Keratinocyte (primary cell): ENCODE measurements around the gene FAU. TPM values are rescaled to one million over a fixed set of nuclear protein-coding genes. Genes with fewer than 3 reads are reported as not detected.

Experiments used
- DNase-seq: peaks from one replicate; pipeline ENCODE4 v3.0.0-alpha.2; 2011; ENCODE audit warnings: low read depth, missing footprints, low spot score
- FAIRE-seq: peaks from 2 replicates; lab custom pipeline; 2011; peaks lifted over from hg19 to GRCh38; lab: Jason Lieb, UNC
- H2AFZ ChIP-seq: 2 replicates; pipeline ENCODE4 v1.6.0; 2012; ENCODE audit warnings: low read length, control low read depth, inconsistent platforms; ENCODE audit not compliant: control insufficient read depth
- H3K27ac ChIP-seq: 2 replicates; pipeline ENCODE4 v1.5.1; 2011; ENCODE audit warnings: low read length; ENCODE audit not compliant: control insufficient read depth, insufficient read depth
- H3K27me3 ChIP-seq: 3 replicates; pipeline ENCODE4 v1.6.0; 2011; ENCODE audit warnings: low read length; ENCODE audit not compliant: control insufficient read depth, insufficient read depth; ENCODE audit errors: extremely low read depth
- H3K36me3 ChIP-seq, 2 experiments: 2 replicates in 1 of 2; 3 replicates in 1 of 2; pipeline ENCODE4 v1.5.1; 2011; ENCODE audit warnings: low read length in 2 of 2, mild to moderate bottlenecking in 1 of 2; ENCODE audit not compliant: control insufficient read depth in 2 of 2, insufficient read depth in 2 of 2; ENCODE audit errors: extremely low read depth in 1 of 2
- H3K4me1 ChIP-seq: 3 replicates; pipeline ENCODE4 v1.5.1; 2011; ENCODE audit warnings: low read length; ENCODE audit not compliant: control insufficient read depth, insufficient read depth; ENCODE audit errors: extremely low read depth
- H3K4me2 ChIP-seq: 3 replicates; pipeline ENCODE4 v1.6.0; 2011; ENCODE audit warnings: low read depth, low read length; ENCODE audit not compliant: control insufficient read depth, insufficient read depth; ENCODE audit errors: extremely low read depth
- H3K4me3 ChIP-seq, 3 experiments: fragments of 200-600 bp in 1 of 3; sonication (generic) in 1 of 3; 2 replicates in 2 of 3; 3 replicates in 1 of 3; pipeline ENCODE4 v1.5.1; 2011 to 2016; ENCODE audit warnings: low read length in 3 of 3, mild to moderate bottlenecking in 3 of 3, control low read depth in 2 of 3, inconsistent platforms in 1 of 3, low read depth in 1 of 3, mixed read lengths in 1 of 3, mixed run types in 1 of 3, moderate library complexity in 1 of 3; ENCODE audit not compliant: control insufficient read depth in 2 of 3, insufficient read depth in 2 of 3; ENCODE audit errors: extremely low read depth in 1 of 3
- H3K79me2 ChIP-seq: 2 replicates; pipeline ENCODE4 v1.6.0; 2012; ENCODE audit warnings: low read length; ENCODE audit not compliant: control insufficient read depth, insufficient read depth
- H3K9ac ChIP-seq: 3 replicates; pipeline ENCODE4 v1.6.0; 2011; ENCODE audit warnings: low read length; ENCODE audit not compliant: control insufficient read depth, insufficient read depth; ENCODE audit errors: extremely low read depth
- H3K9me1 ChIP-seq: 3 replicates; pipeline ENCODE4 v1.6.0; 2011; ENCODE audit warnings: low read length; ENCODE audit not compliant: control insufficient read depth, insufficient read depth; ENCODE audit errors: extremely low read depth
- H3K9me3 ChIP-seq: 2 replicates; pipeline ENCODE4 v1.5.1; 2012; ENCODE audit warnings: low read depth, low read length; ENCODE audit not compliant: control insufficient read depth
- H4K20me1 ChIP-seq: 3 replicates; pipeline ENCODE4 v1.6.0; 2011; ENCODE audit warnings: low read length; ENCODE audit not compliant: control insufficient read depth, insufficient read depth; ENCODE audit errors: extremely low read depth
- CTCF ChIP-seq, 3 experiments: IDR thresholded peaks in 1 of 3; conservative IDR thresholded peaks in 1 of 3; optimal IDR thresholded peaks in 1 of 3; 2 replicates in 2 of 3; 3 replicates in 1 of 3; pipeline versions ENCODE3 to v1.5.1; 2011; ENCODE audit warnings: low read length in 3 of 3, mild to moderate bottlenecking in 3 of 3, moderate library complexity in 2 of 3, control low read depth in 1 of 3, inconsistent platforms in 1 of 3; ENCODE audit not compliant: insufficient read depth in 2 of 3; ENCODE audit errors: extremely low read depth in 1 of 3
- EZH2 ChIP-seq: IDR thresholded peaks from one replicate; pipeline ENCODE4 v1.6.1; 2012; ENCODE audit warnings: inconsistent platforms, mild to moderate bottlenecking, low read length, moderate library complexity
- dilution Hi-C: fragments of 300-500 bp; cut with MboI; formaldehyde crosslinking; loops from one replicate; pipeline ENCODE4 v1.7.0; 2020; ENCODE audit warnings: low sequenced_read_pairs; ENCODE audit not compliant: extremely low pct_ligation_motif_present
- polyA plus RNA-seq, 5 experiments: library from polyadenylated mRNA; depleted of rRNA in 3 of 5; stranded (reverse) in 3 of 5; stranded (forward) in 1 of 5; unstranded in 1 of 5; fragments of >200 nt; gene quantifications; 1 replicate in 1 of 5; 2 replicates in 3 of 5; 3 replicates in 1 of 5; pipeline versions ENCODE4 v1.2.1 to v1.2.3, GENCODE V29; 2011 to 2012; ENCODE audit warnings: missing spikeins in 2 of 5, low read depth in 1 of 5, low replicate concordance in 1 of 5

FAU gene
- polyA plus RNA-seq, 1 donor (not counting 4 experiments of a cell fraction or from before 2014, with no cell fraction given): 452 TPM

GRCh38 chr11:65100674-65101350 lies 21.1 kb downstream of the FAU start:
- Histone ChIP-seq H3K27ac (no peak overlapping the region), H3K9ac (no peak overlapping the region), H3K4me3 (no peak overlapping the region), H4K20me1 (no peaks in the 10 kb centered on the region), H3K9me1 (no peaks in the 10 kb centered on the region), H3K79me2 (peaks cover 12% of the 10 kb centered on the region), H2AFZ (no peak overlapping the region), H3K4me2 (no peak overlapping the region), H3K27me3 (no peaks in the 10 kb centered on the region), H3K36me3 (peaks cover 6 to 10% of the 10 kb centered on the region in 2 experiments), H3K4me1 (peaks cover 5% of the 10 kb centered on the region), H3K9me3 (no peaks in the 10 kb centered on the region)
- DNase-seq (no peak), FAIRE-seq (no peak)
- TF ChIP-seq EZH2 (no peak), CTCF (optimal IDR thresholded peaks at IDR 0.05 in 1 of 3, IDR thresholded peaks at IDR 0.05 in 1 of 3, conservative IDR thresholded peaks at IDR 0.05 in 1 of 3; ENCODE audit: extremely low read depth in 1 of 3, insufficient read depth in 2 of 3, low read length in 3 of 3) (no peak)
- dilution Hi-C loops: no loop called here

- Histone ChIP-seq H3K27me3 (no peaks in the 10 kb centered on the region), H3K9me3 (no peaks in the 10 kb centered on the region), H3K27ac (peak overlapping the region; percentile 29), H3K4me2 (peak overlapping the region; percentile 82), H3K79me2 (peaks cover 11% of the 10 kb centered on the region), H4K20me1 (no peaks in the 10 kb centered on the region), H3K9ac (peak overlapping the region; percentile 82), H3K36me3 (peaks cover 0 to 2% of the 10 kb centered on the region in 2 experiments), H3K9me1 (no peaks in the 10 kb centered on the region), H3K4me3 (peak overlapping the region; percentile 69 to 88 (median 80)), H2AFZ (no peak overlapping the region), H3K4me1 (peaks cover 10% of the 10 kb centered on the region)
- FAIRE-seq (no peak), DNase-seq (no peak)
- dilution Hi-C loops: no loop called here
- TF ChIP-seq EZH2 (no peak), CTCF (optimal IDR thresholded peaks at IDR 0.05 in 1 of 3, IDR thresholded peaks at IDR 0.05 in 1 of 3, conservative IDR thresholded peaks at IDR 0.05 in 1 of 3; ENCODE audit: extremely low read depth in 1 of 3, insufficient read depth in 2 of 3, low read length in 3 of 3) (no peak)
These were observed 25.0 kb downstream of the FAU start for GRCh38 chr11:65096926-65097325.
